UCSD-AML1 (cell line): ENCODE measurements around the gene MPC2.

Experiments
- DNase-seq: peaks from one replicate; lab custom pipeline; 2025; ENCODE audit not compliant: unreplicated experiment; lab: John Stamatoyannopoulos, UW

Gene MPC2

GRCh38 chr1:167936930-167937708 lies at the start of gene MPC2:
TSS of gene MPC2 (minus strand) at chr1:167937072. CDS start at chr1:167935841, 1,231 bp downstream.
- peak; percentile 71 for DNase-seq

GRCh38 chr1:167984886-167985489 lies 48.1 kb upstream of the MPC2 start:
- DNase-seq, result peak; percentile 8

- DNase-seq, result no peak
Observed at GRCh38 chr1:167983797-167984420, 47.0 kb upstream of the MPC2 start.

GRCh38 chr1:167981933-167982332 lies 45.1 kb upstream of the MPC2 start:
- no peak for DNase-seq

- no peak for DNase-seq
Observed at GRCh38 chr1:167977245-167977644, 40.4 kb upstream of the MPC2 start.

GRCh38 chr1:167974698-167975097 lies 37.8 kb upstream of the MPC2 start:
- DNase-seq, result no peak

- no peak for DNase-seq
Observed at GRCh38 chr1:167973832-167974231, 37.0 kb upstream of the MPC2 start.

GRCh38 chr1:167968569-167968968 lies 31.7 kb upstream of the MPC2 start:
- DNase-seq, result no peak

GRCh38 chr1:167966050-167966449 lies 29.2 kb upstream of the MPC2 start:
- DNase-seq, result no peak

- no peak for DNase-seq
Observed at GRCh38 chr1:167964646-167965045, 27.8 kb upstream of the MPC2 start.

- DNase-seq, result no peak
Observed at GRCh38 chr1:167957710-167958109, 20.8 kb upstream of the MPC2 start.

- no peak for DNase-seq
Observed at GRCh38 chr1:167955915-167956314, 19.0 kb upstream of the MPC2 start.

- DNase-seq, result no peak
Observed at GRCh38 chr1:167950569-167950968, 13.7 kb upstream of the MPC2 start.

- no peak for DNase-seq
Observed at GRCh38 chr1:167949785-167950184, 12.9 kb upstream of the MPC2 start.

- no peak for DNase-seq
Observed at GRCh38 chr1:167947733-167948132, 10.9 kb upstream of the MPC2 start.

- DNase-seq, result no peak
Observed at GRCh38 chr1:167943541-167943940, 6.7 kb upstream of the MPC2 start.

- DNase-seq, result no peak
Observed at GRCh38 chr1:167940264-167940663, 3.4 kb upstream of the MPC2 start.

GRCh38 chr1:167938080-167938636 lies 1.3 kb upstream of the MPC2 start:
- DNase-seq, result no peak

- no peak for DNase-seq
Observed at GRCh38 chr1:167937709-167938010, 788 bp upstream of the MPC2 start.

- DNase-seq, result peak; percentile 97
Observed at GRCh38 chr1:167936068-167936929, 573 bp downstream of the MPC2 start, which contains the start of gene DCAF6. TSS of gene DCAF6 (plus strand) at chr1:167936683. CDS start at chr1:167936912, 229 bp downstream.
